ENCODE results near the gene LENG8. TPM values are rescaled to one million over a fixed set of nuclear protein-coding genes. Genes with fewer than 3 reads are reported as not detected.

LENG8 gene
- total and polyA plus RNA-seq, 2 of the 4 experiments (the other 2 are of a cell fraction) = 21.1 to 93.9 TPM

- H4K91ac ChIP-seq (ENCODE audit: insufficient read depth, low read depth, low read length) = no peak overlapping the region
- CTCF ChIA-PET = interaction anchor here (0.6 kb wide), 1 partner anchor 12 kb away, joined by 4 read pairs; no protein-coding TSS in a partner anchor
- in situ Hi-C loops (cut with MboI; ENCODE audit: low sequenced_read_pairs) (no loop called here), dilution Hi-C loops (cut with HindIII; ENCODE audit: low sequenced_read_pairs, unreplicated experiment) (no loop called here), intact Hi-C loops (cut with micrococcal nuclease) (no loop called here)
- 17% methylated on average over 7 of the region's 15 CpGs; no CpG with 5 or more reads in 1 of the 2 experiments for WGBS, 2 experiments (ENCODE audit: extremely low coverage in 2 of 2, insufficient read length in 1 of 2)
- H3K4me1 ChIP-seq (ENCODE audit: control insufficient read depth, insufficient read depth, low read length) = no peaks in the 10 kb centered on the region
- no peak overlapping the region for H4K5ac ChIP-seq (ENCODE audit: low read depth, low read length)
- H2BK20ac ChIP-seq (ENCODE audit: low read depth, low read length) = no peak overlapping the region
- no peak overlapping the region for H2AK5ac ChIP-seq (ENCODE audit: low read depth, low read length)
- H3K36me3 ChIP-seq (ENCODE audit: control insufficient read depth, insufficient read depth, low read length) = peaks cover 7% of the 10 kb centered on the region
- H3K27ac ChIP-seq (ENCODE audit: insufficient read depth, low read length) = no peak overlapping the region
- H3K18ac ChIP-seq (ENCODE audit: low read depth, low read length) = no peak overlapping the region
- H3K9me3 ChIP-seq (ENCODE audit: control insufficient read depth, insufficient read depth, low read length) = no peaks in the 10 kb centered on the region
- H3K23ac ChIP-seq (ENCODE audit: low read depth, low read length) = no peak overlapping the region
- no peak overlapping the region for H2AK9ac ChIP-seq (replicated peaks; ENCODE audit: low read depth, low read length, poor library complexity)
- DNase-seq (no peak), ATAC-seq (ENCODE audit: low read depth) (no peak; the same call in 1 of the 2 replicates)
- H3K9me1 ChIP-seq (ENCODE audit: insufficient read depth, low read length) = peaks cover 6% of the 10 kb centered on the region; the same call in 1 of the 2 replicates
- H2BK15ac ChIP-seq (ENCODE audit: low read depth, low read length) = no peak overlapping the region
- H2BK5ac ChIP-seq (ENCODE audit: low read depth, low read length, poor library complexity, severe bottlenecking) = no peak overlapping the region
- H3K9ac ChIP-seq (ENCODE audit: low read depth, low read length) = no peak overlapping the region
- POLR2A ChIA-PET (ENCODE audit: unreplicated experiment) = no interaction called here
- H3K4me2 ChIP-seq (ENCODE audit: low read depth, low read length) = no peak overlapping the region
- no peak overlapping the region for H3K4ac ChIP-seq (ENCODE audit: low read depth, low read length)
- no peak overlapping the region for H2AFZ ChIP-seq (replicated peaks; ENCODE audit: low read length, poor library complexity)
- TF ChIP-seq POLR2A (IDR thresholded peaks at IDR 0.05; ENCODE audit: low read depth, low read length) = no peak
- no peak for TF ChIP-seq MAZ (IDR thresholded peaks at IDR 0.05; ENCODE audit: borderline replicate concordance, low read depth, low read length)
- no peak for TF ChIP-seq SMC3 (IDR thresholded peaks at IDR 0.05; ENCODE audit: low read depth, low read length)
- H3K56ac ChIP-seq (ENCODE audit: extremely low read depth, insufficient read depth, low read length) = no peak overlapping the region
- BruUV-seq (replicated peaks) = no TSS peak
- no peak overlapping the region for H3K14ac ChIP-seq (replicated peaks; ENCODE audit: low read depth, low read length)
- peaks cover 14 to 19% of the 10 kb centered on the region in 2 experiments for H3K79me1 ChIP-seq (ENCODE audit: low read depth in 1 of 2, low read length in 2 of 2)
- H3K27me3 ChIP-seq (ENCODE audit: control insufficient read depth, insufficient read depth, low read length) = no peaks in the 10 kb centered on the region
- no peak overlapping the region for H2BK120ac ChIP-seq (ENCODE audit: low read depth, low read length)
- H4K8ac ChIP-seq (ENCODE audit: low read depth in 2 of 2, low read length in 2 of 2) = no peak overlapping the region
- peaks cover 14% of the 10 kb centered on the region for H4K20me1 ChIP-seq (ENCODE audit: insufficient read depth, low read length)
- H3K4me3 ChIP-seq (ENCODE audit: insufficient read depth, low read depth, low read length) = no peak overlapping the region
These were observed 12.9 kb upstream of the LENG8 start for GRCh38 chr19:54436031-54436523.

Data from IMR-90 (cell line).